SJCRH30 (cell line): Measurements from ENCODE around the gene ZFYVE21. TPM values are rescaled to one million over a fixed set of nuclear protein-coding genes. Genes with fewer than 3 reads are reported as not detected.

ENCODE experiments used
- DNase-seq, 2 experiments: peaks; one replicate each; pipeline ENCODE4 v3.0.0-alpha.2; 2015 to 2020
- H3K27ac ChIP-seq: fragments of 250-450 bp; sonication (Bioruptor Pico); 2 replicates; pipeline ENCODE4 v1.5.1; 2020; ENCODE audit warnings: mild to moderate bottlenecking, moderate library complexity
- H3K27me3 ChIP-seq: fragments of 250-450 bp; sonication (Bioruptor Pico); 2 replicates; pipeline ENCODE4 v1.5.1; 2020; ENCODE audit warnings: mild to moderate bottlenecking, moderate library complexity
- H3K36me3 ChIP-seq: fragments of 250-450 bp; sonication (Bioruptor Pico); 2 replicates; pipeline ENCODE4 v1.5.1; 2020; ENCODE audit warnings: mild to moderate bottlenecking, moderate library complexity
- H3K4me1 ChIP-seq: fragments of 250-450 bp; sonication (Bioruptor Pico); 2 replicates; pipeline ENCODE4 v1.5.1; 2020; ENCODE audit warnings: mild to moderate bottlenecking, moderate library complexity
- H3K4me3 ChIP-seq: fragments of 250-450 bp; sonication (Bioruptor Pico); 2 replicates; pipeline ENCODE4 v1.5.1; 2020; ENCODE audit warnings: mild to moderate bottlenecking, moderate library complexity
- H3K9me3 ChIP-seq: fragments of 250-450 bp; sonication (Bioruptor Pico); replicated peaks from 2 replicates; pipeline ENCODE4 v1.5.1; 2020; ENCODE audit warnings: mild to moderate bottlenecking, moderate library complexity
- total RNA-seq: library from RNA; depleted of rRNA; stranded (reverse); fragments of >200 nt; shearing (Covaris generic); gene quantifications from 2 replicates; pipeline ENCODE4 v1.2.3, GENCODE V29; 2014

The ZFYVE21 gene
- total RNA-seq, 1 experiment from 2014 or later, result 28.3 TPM

- Histone ChIP-seq H3K27ac (no peak overlapping the region), H3K27me3 (no peaks in the 10 kb centered on the region), H3K4me3 (no peak overlapping the region), H3K4me1 (no peaks in the 10 kb centered on the region), H3K9me3 (no peaks in the 10 kb centered on the region), H3K36me3 (peaks cover 16% of the 10 kb centered on the region)
- DNase-seq, result no peak
Measured at GRCh38 chr14:103731916-103732867, 16.6 kb downstream of the ZFYVE21 start.

DNA sequence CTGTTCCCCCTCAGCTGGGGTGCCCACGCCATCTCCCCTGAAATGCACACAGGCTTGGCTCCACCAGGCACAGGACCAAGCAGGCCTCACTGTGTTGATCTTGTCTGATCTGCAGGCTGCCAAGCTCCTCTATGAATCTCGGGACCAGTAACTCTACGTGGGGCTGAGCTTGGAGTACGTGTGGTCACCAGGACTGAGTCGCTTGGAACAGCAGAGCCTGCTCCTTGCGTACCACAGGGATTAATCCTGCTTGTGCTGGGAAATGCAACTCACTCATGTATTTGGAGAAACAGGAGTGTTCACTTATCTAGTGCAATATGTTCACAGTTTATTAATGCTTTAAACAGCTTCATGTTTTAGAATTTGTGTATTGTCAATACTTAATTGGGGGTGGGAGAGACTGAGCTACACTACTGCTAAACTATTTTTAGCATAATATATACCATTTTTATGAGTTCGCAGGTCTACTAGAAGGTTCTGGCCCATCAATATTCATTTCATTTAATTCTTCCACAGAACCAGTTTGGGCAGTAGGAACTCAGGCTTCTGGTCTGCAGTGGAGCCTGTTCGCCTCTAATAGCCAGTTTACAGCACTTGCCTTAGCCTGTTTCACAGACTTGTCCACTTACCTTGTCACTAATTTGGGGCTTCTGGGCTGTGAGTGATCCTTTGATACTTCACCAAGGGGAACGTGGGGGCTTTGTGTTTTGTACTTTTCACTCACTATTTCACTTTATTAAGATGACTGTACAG is 17.4 kb downstream of the ZFYVE21 start:
- no peak overlapping the region for H3K4me3 ChIP-seq
- H3K9me3 ChIP-seq, result no peaks in the 10 kb centered on the region
- no peak overlapping the region for H3K27ac ChIP-seq
- peaks cover 16% of the 10 kb centered on the region for H3K36me3 ChIP-seq
- no peaks in the 10 kb centered on the region for H3K4me1 ChIP-seq
- DNase-seq, result no peak
- no peaks in the 10 kb centered on the region for H3K27me3 ChIP-seq

DNA sequence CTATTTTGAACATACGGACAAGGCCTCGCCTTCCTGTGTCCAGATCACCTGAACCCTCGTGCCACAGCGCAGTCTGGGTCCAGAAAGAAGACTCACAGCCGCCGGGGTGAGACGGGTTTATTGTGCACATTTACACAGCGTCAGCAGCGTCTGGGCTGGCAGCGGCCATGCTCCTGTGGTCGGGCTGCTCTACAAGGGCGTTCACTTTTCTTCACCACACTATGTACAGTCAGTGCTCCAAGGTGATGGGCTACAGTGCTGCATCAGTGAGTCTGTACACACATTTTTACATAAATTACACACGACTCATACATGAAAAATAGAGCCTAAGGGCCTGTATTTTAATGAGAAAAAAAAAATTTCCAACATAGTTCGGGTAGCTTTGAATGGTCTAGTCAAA is 18.0 kb downstream of the ZFYVE21 start:
- H3K4me3 ChIP-seq, result no peak overlapping the region
- H3K27me3 ChIP-seq, result no peaks in the 10 kb centered on the region
- no peak for DNase-seq
- H3K27ac ChIP-seq, result no peak overlapping the region
- H3K9me3 ChIP-seq, result no peaks in the 10 kb centered on the region
- H3K36me3 ChIP-seq, result peaks cover 16% of the 10 kb centered on the region
- H3K4me1 ChIP-seq, result no peaks in the 10 kb centered on the region

GRCh38 chr14:103734081-103734888 is 18.7 kb downstream of the ZFYVE21 start:
- no peaks in the 10 kb centered on the region for H3K27me3 ChIP-seq
- no peak overlapping the region for H3K4me3 ChIP-seq
- DNase-seq, result no peak
- no peaks in the 10 kb centered on the region for H3K9me3 ChIP-seq
- no peaks in the 10 kb centered on the region for H3K4me1 ChIP-seq
- no peak overlapping the region for H3K27ac ChIP-seq
- H3K36me3 ChIP-seq, result peaks cover 16% of the 10 kb centered on the region

- no peak overlapping the region for H3K4me3 ChIP-seq
- no peak for DNase-seq
- H3K36me3 ChIP-seq, result peaks cover 16% of the 10 kb centered on the region
- no peaks in the 10 kb centered on the region for H3K9me3 ChIP-seq
- H3K4me1 ChIP-seq, result no peaks in the 10 kb centered on the region
- H3K27me3 ChIP-seq, result no peaks in the 10 kb centered on the region
- H3K27ac ChIP-seq, result no peak overlapping the region
Measured at GRCh38 chr14:103735022-103735421, 19.4 kb downstream of the ZFYVE21 start.

DNA sequence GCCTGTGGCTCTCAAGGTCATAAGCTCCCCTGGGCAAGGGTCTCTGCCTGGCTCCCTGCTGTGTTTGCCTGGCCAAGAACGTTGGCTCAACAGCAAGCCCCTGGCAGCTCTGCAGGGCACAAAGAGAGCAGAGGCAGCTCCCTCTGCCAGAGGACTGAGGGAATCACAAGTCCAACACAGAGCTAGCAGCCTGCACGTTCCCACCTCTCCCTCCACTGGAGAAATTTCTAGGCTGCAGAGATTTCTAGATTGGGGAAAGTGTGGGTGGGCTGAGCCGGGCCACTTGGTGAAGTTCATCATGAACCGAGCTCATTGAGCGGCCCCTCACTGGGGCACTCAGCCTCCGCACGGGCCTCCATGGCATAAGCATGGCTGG is 19.8 kb downstream of the ZFYVE21 start:
- H3K4me1 ChIP-seq, result no peaks in the 10 kb centered on the region
- H3K9me3 ChIP-seq, result no peaks in the 10 kb centered on the region
- peaks cover 16% of the 10 kb centered on the region for H3K36me3 ChIP-seq
- no peak overlapping the region for H3K4me3 ChIP-seq
- no peak for DNase-seq
- H3K27ac ChIP-seq, result no peak overlapping the region
- no peaks in the 10 kb centered on the region for H3K27me3 ChIP-seq

DNA sequence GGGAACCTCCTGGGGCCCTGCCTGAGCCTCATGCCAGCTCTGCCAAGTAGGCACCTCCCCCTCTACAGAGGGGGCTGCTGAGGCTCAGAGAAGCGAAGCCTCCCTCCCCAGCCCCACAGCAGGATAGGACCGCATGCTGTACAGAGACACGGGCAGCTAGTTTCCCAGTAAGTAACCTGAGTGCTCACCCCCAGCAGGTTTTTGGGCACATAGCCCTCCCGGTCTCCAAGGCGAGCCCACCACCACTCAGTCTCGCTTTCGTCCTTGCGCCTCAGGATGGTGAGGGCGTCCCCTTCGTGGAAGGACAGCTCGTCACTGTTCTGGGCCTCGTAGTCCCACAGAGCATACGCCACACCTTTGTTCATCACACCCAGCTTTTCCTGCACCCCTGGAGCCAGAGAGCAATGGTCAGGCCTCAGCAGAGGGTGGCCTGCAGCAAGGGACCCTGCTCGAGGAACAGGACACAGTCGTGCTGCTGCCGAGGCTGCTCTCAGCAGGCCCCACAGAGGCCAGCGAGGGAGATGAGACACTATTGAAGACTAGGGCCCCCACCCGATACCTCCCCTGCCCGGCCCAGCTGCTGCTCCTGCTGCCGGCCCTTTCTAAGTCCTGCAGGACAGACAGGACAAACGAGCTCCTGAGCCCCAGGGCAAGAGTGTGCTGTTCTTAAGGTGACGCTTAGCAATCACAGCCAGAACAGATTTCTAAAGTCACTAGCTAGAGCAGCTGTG is 20.4 kb downstream of the ZFYVE21 start:
- H3K36me3 ChIP-seq, result peaks cover 16% of the 10 kb centered on the region
- DNase-seq, result no peak
- no peaks in the 10 kb centered on the region for H3K4me1 ChIP-seq
- H3K27me3 ChIP-seq, result no peaks in the 10 kb centered on the region
- H3K27ac ChIP-seq, result no peak overlapping the region
- H3K9me3 ChIP-seq, result no peaks in the 10 kb centered on the region
- H3K4me3 ChIP-seq, result no peak overlapping the region

DNA sequence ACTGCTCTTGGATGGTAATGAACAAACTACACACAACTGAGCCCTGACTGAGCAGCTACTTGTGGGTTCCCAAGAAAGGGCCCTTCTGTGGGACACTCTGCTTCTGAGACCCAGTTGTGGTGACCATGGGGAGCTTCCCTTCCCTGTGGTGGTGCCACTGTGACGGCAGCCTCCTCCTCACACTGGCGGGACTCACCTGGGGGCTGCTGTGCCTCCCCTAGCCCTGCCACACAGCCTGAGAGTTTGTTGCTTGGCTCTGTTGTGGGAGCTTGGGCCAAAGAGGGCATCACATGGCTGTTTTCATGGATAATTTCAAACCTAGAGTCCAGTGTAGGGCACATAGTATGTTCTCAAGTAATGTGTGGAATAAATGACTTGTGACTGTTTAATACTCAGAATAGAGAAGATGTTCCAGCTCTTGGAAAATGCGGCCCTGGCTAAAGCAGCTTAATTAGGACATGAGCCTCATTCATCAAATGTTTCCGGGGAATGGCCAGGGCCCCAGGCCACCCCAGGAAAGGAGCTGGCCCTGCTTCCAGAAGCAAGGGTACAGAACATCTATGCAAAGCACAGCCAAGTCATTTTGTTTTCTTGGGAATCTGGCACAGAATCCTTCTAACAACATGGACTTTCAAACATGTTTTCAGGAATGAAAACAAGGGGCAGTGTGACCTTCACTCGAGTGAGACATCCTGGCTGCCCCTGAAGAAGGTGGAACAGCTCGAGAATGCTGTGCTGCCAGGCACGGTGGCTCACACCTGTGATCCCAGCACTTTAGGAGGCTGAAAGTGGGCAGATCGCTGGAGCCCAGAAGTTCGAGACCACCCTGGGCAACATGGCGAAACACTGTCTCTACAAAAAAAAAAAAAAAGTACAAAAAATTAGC is 21.2 kb downstream of the ZFYVE21 start:
- H3K36me3 ChIP-seq, result peaks cover 14% of the 10 kb centered on the region
- no peaks in the 10 kb centered on the region for H3K27me3 ChIP-seq
- H3K4me1 ChIP-seq, result no peaks in the 10 kb centered on the region
- H3K27ac ChIP-seq, result no peak overlapping the region
- DNase-seq, result no peak
- no peaks in the 10 kb centered on the region for H3K9me3 ChIP-seq
- no peak overlapping the region for H3K4me3 ChIP-seq

GRCh38 chr14:103737432-103738045 is 21.9 kb downstream of the ZFYVE21 start:
- Histone ChIP-seq H3K36me3 (peaks cover 10% of the 10 kb centered on the region), H3K4me1 (no peaks in the 10 kb centered on the region), H3K9me3 (no peaks in the 10 kb centered on the region), H3K4me3 (no peak overlapping the region), H3K27me3 (no peaks in the 10 kb centered on the region), H3K27ac (no peak overlapping the region)
- no peak for DNase-seq

DNA sequence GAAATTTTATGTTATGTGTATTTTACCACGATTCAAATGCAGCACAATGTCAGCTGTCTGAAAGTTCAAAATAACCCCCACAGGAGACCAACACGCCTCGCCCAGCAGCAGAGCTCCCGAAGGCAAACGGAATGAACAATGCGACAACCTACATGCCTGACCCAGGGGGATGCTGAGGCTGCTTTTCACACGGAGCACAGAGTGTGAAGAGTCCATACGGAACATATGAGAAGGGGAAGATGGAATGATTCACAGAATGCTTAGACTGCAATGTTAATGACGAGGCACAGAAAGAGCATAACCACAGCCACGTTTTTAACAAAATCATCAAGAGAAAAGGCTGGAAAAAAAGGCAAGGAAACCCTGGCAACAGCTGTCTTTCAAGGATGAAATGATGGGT is 22.6 kb downstream of the ZFYVE21 start:
- H3K4me1 ChIP-seq, result no peaks in the 10 kb centered on the region
- no peaks in the 10 kb centered on the region for H3K9me3 ChIP-seq
- H3K4me3 ChIP-seq, result no peak overlapping the region
- no peak overlapping the region for H3K27ac ChIP-seq
- no peak for DNase-seq
- peaks cover 7% of the 10 kb centered on the region for H3K36me3 ChIP-seq
- no peaks in the 10 kb centered on the region for H3K27me3 ChIP-seq

- H3K4me1 ChIP-seq, result no peaks in the 10 kb centered on the region
- H3K4me3 ChIP-seq, result no peak overlapping the region
- no peaks in the 10 kb centered on the region for H3K9me3 ChIP-seq
- H3K27me3 ChIP-seq, result no peaks in the 10 kb centered on the region
- no peak for DNase-seq
- H3K27ac ChIP-seq, result no peak overlapping the region
- peaks cover 2% of the 10 kb centered on the region; the same call in 1 of the 2 replicates for H3K36me3 ChIP-seq
Measured at GRCh38 chr14:103738701-103739451, 23.3 kb downstream of the ZFYVE21 start.

- Histone ChIP-seq H3K36me3 (no peaks in the 10 kb centered on the region), H3K27me3 (no peaks in the 10 kb centered on the region), H3K4me3 (no peak overlapping the region), H3K9me3 (no peaks in the 10 kb centered on the region), H3K4me1 (no peaks in the 10 kb centered on the region), H3K27ac (no peak overlapping the region)
- DNase-seq, result no peak
Measured at GRCh38 chr14:103739466-103739792, 23.8 kb downstream of the ZFYVE21 start.
